Measurements from ENCODE around the gene EXT2.

DNA sequence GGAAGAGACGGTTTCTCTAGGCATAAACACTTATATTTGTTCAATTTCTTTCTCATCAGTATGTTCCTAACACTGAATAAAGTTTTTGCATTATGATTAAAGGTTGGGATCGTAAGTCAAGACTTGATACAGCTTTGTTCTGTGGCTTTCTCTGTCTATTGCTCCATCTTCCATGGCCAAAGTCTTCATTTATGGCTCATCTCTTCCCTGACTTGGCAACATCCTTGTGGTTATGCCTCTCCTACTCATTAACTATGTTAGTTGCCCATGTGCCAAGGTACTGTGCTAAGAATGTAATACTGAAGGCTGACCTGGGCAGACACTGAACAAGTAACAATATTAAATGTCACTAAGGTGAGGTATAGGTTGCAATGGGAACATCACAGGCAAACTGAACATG is 49.3 kb upstream of the EXT2 start:
- TF ChIP-seq CREB1 (CRISPR knock-in tag; IDR thresholded peaks at IDR 0.05) = no peak
- no peak for TF ChIP-seq KAT7 (CRISPR knock-in tag; IDR thresholded peaks at IDR 0.05; ENCODE audit: borderline replicate concordance)
- TF ChIP-seq, protein P1, sequence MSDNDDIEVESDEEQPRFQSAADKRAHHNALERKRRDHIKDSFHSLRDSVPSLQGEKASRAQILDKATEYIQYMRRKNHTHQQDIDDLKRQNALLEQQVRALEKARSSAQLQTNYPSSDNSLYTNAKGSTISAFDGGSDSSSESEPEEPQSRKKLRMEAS (CRISPR knock-in tag; IDR thresholded peaks at IDR 0.05) = no peak

All from WTC11 (cell line).